Measurements from ENCODE around the gene IGFLR1. TPM values are rescaled to one million over a fixed set of nuclear protein-coding genes. Genes with fewer than 3 reads are reported as not detected.

IGFLR1 gene
- total RNA-seq, 2 donors from 2014 or later: 5.4 to 6.9 TPM

GRCh38 chr19:35789195-35789977 is 47.1 kb upstream of the IGFLR1 start:
- no peak for DNase-seq
- Histone ChIP-seq H3K4me3 (no peak overlapping the region), H3K27me3 (no peaks in the 10 kb centered on the region), H3K4me1 (no peaks in the 10 kb centered on the region), H3K36me3 (no peaks in the 10 kb centered on the region), H3K9ac (ENCODE audit: low read depth in 2 of 2, low read length in 2 of 2) (no peak overlapping the region), H3K27ac (no peak overlapping the region), H3K9me3 (no peaks in the 10 kb centered on the region)
- no peak for TF ChIP-seq CTCF (IDR thresholded peaks at IDR 0.05)
- intact Hi-C loops (cut with DNase I): no loop called here

GRCh38 chr19:35788205-35788960 is 46.1 kb upstream of the IGFLR1 start:
- H3K36me3 ChIP-seq: no peaks in the 10 kb centered on the region
- H3K4me3 ChIP-seq: no peak overlapping the region
- no peak for TF ChIP-seq CTCF (IDR thresholded peaks at IDR 0.05)
- intact Hi-C loops (cut with DNase I): no loop called here
- no peaks in the 10 kb centered on the region for H3K4me1 ChIP-seq
- DNase-seq: no peak
- H3K9ac ChIP-seq (ENCODE audit: low read depth in 2 of 2, low read length in 2 of 2): no peak overlapping the region
- H3K27ac ChIP-seq: no peak overlapping the region
- no peaks in the 10 kb centered on the region for H3K27me3 ChIP-seq
- no peaks in the 10 kb centered on the region for H3K9me3 ChIP-seq

GRCh38 chr19:35787227-35787799 is 45.1 kb upstream of the IGFLR1 start:
- Histone ChIP-seq H3K36me3 (no peaks in the 10 kb centered on the region), H3K4me3 (no peak overlapping the region), H3K27me3 (no peaks in the 10 kb centered on the region), H3K4me1 (no peaks in the 10 kb centered on the region), H3K27ac (no peak overlapping the region), H3K9me3 (no peaks in the 10 kb centered on the region), H3K9ac (ENCODE audit: low read depth in 2 of 2, low read length in 2 of 2) (no peak overlapping the region)
- intact Hi-C loops (cut with DNase I): no loop called here
- TF ChIP-seq CTCF (IDR thresholded peaks at IDR 0.05): no peak
- DNase-seq: no peak

GRCh38 chr19:35786299-35787160 is 44.3 kb upstream of the IGFLR1 start:
- H3K27ac ChIP-seq: no peak overlapping the region
- no peaks in the 10 kb centered on the region for H3K4me1 ChIP-seq
- H3K27me3 ChIP-seq: no peaks in the 10 kb centered on the region
- no peak for TF ChIP-seq CTCF (IDR thresholded peaks at IDR 0.05)
- H3K9ac ChIP-seq (ENCODE audit: low read depth in 2 of 2, low read length in 2 of 2): no peak overlapping the region
- H3K4me3 ChIP-seq: no peak overlapping the region
- H3K9me3 ChIP-seq: no peaks in the 10 kb centered on the region
- intact Hi-C loops (cut with DNase I): no loop called here
- no peaks in the 10 kb centered on the region for H3K36me3 ChIP-seq
- DNase-seq: no peak

GRCh38 chr19:35785339-35785627 is 43.0 kb upstream of the IGFLR1 start:
- no peak overlapping the region for H3K9ac ChIP-seq (ENCODE audit: low read depth in 2 of 2, low read length in 2 of 2)
- no peaks in the 10 kb centered on the region for H3K9me3 ChIP-seq
- H3K4me1 ChIP-seq: no peaks in the 10 kb centered on the region
- DNase-seq: no peak
- no peaks in the 10 kb centered on the region for H3K27me3 ChIP-seq
- no peak for TF ChIP-seq CTCF (IDR thresholded peaks at IDR 0.05)
- H3K36me3 ChIP-seq: no peaks in the 10 kb centered on the region
- H3K4me3 ChIP-seq: no peak overlapping the region
- no peak overlapping the region for H3K27ac ChIP-seq
- intact Hi-C loops (cut with DNase I): no loop called here
